HCT116 (cell line): Measurements from ENCODE around the gene CHCHD4. TPM values are rescaled to one million over a fixed set of nuclear protein-coding genes. Genes with fewer than 3 reads are reported as not detected.
A peak's percentile ranks its signal among the peaks of the same experiment; 100 is the strongest.

Experiments used
- ATAC-seq: fragments of 200-7000 bp; cut with Tn5 transposase; 2 replicates; pipeline ENCODE4 v1.9.1; 2020; ENCODE audit warnings: mild to moderate bottlenecking, moderate library complexity
- BruUV-seq: library from RNA; stranded (reverse); fragments of 400-500 nt; replicated peaks from 2 replicates; lab custom pipeline; 2021; lab: Mats Ljungman, UMichigan
- CTCF ChIA-PET: fragments of 300-600 bp; sonication (Branson Sonifier 250); formaldehyde crosslinking; loops from one replicate; lab custom pipeline; 2021; ENCODE audit warnings: antibody characterized with exemption; lab: Charles Lee
- POLR2A ChIA-PET: fragments of 300-600, 350-600 bp; sonication (Branson Sonifier 250); formaldehyde crosslinking; loops from one replicate; lab custom pipeline; 2021; ENCODE audit warnings: antibody characterized with exemption; lab: Charles Lee
- RAD21 ChIA-PET, 2 experiments: fragments of 300-600 bp; sonication (Branson Sonifier 250); formaldehyde crosslinking; loops; one replicate each; lab custom pipeline; 2023; ENCODE audit warnings: low total read pairs in 2 of 2; ENCODE audit not compliant: uncharacterized antibody in 2 of 2, unreplicated experiment in 2 of 2, low non-redundant PET in 1 of 2; lab: Charles Lee
- DNase-seq: peaks from one replicate; pipeline ENCODE4 v3.0.0-alpha.2; 2010; ENCODE audit warnings: low read depth, low spot score
- H2AFZ ChIP-seq: fragments of 200-600 bp; shearing (Covaris generic), sonication (generic); 2 replicates; pipeline ENCODE4 v1.6.1; 2017; ENCODE audit warnings: low read depth, mixed run types, mixed read lengths, antibody characterized with exemption, low read length; ENCODE audit not compliant: poor library complexity, severe bottlenecking
- H3K27ac ChIP-seq: 2 replicates; pipeline ENCODE4 v1.5.1; 2012; ENCODE audit warnings: low read depth, low read length
- H3K27me3 ChIP-seq: fragments of 200-600 bp; sonication (generic); 2 replicates; pipeline ENCODE4 v1.6.1; 2016; ENCODE audit warnings: mixed run types, low read length, mixed read lengths; ENCODE audit not compliant: insufficient read depth
- H3K36me3 ChIP-seq, 2 experiments: fragments of 200-500 bp in 1 of 2; fragments of 200-600 bp in 1 of 2; sonication (Bioruptor generic) in 1 of 2; sonication (generic) in 1 of 2; 2 replicates each; pipeline versions ENCODE4 v1.5.1 to v1.6.1; 2014 to 2016; ENCODE audit warnings: low read length in 2 of 2, inconsistent platforms in 1 of 2, mixed read lengths in 1 of 2, mixed run types in 1 of 2; ENCODE audit not compliant: insufficient read depth in 2 of 2, control insufficient read depth in 1 of 2
- H3K4me1 ChIP-seq, 2 experiments: fragments of 200-600 bp in 1 of 2; sonication (generic) in 1 of 2; 2 replicates each; pipeline versions ENCODE4 v1.5.1 to v1.6.1; 2012 to 2017; ENCODE audit warnings: low read length in 2 of 2, inconsistent platforms in 1 of 2, mild to moderate bottlenecking in 1 of 2, mixed read lengths in 1 of 2, mixed run types in 1 of 2, moderate library complexity in 1 of 2; ENCODE audit not compliant: insufficient read depth in 2 of 2, control insufficient read depth in 1 of 2
- H3K4me2 ChIP-seq: fragments of 200-600 bp; sonication (generic); 2 replicates; pipeline ENCODE4 v1.6.1; 2017; ENCODE audit warnings: mixed run types, low read length, mixed read lengths
- H3K4me3 ChIP-seq, 2 experiments: fragments of 200-600 bp in 1 of 2; sonication (generic) in 1 of 2; replicated peaks in 1 of 2; 2 replicates each; pipeline ENCODE4 v1.5.1; 2011 to 2016; ENCODE audit warnings: low read length in 2 of 2, control low read depth in 1 of 2, low read depth in 1 of 2, mild to moderate bottlenecking in 1 of 2, mixed read lengths in 1 of 2, mixed run types in 1 of 2
- H3K79me2 ChIP-seq: fragments of 200-600 bp; sonication (generic); 2 replicates; pipeline ENCODE4 v1.6.1; 2017; ENCODE audit warnings: mild to moderate bottlenecking, mixed run types, low read length, moderate library complexity, mixed read lengths; ENCODE audit not compliant: insufficient read depth
- H3K9ac ChIP-seq: fragments of 200-600 bp; sonication (generic); 2 replicates; pipeline ENCODE4 v1.6.1; 2016; ENCODE audit warnings: low read length, mixed read lengths
- H3K9me2 ChIP-seq: fragments of 200-600 bp; sonication (generic), shearing (Covaris generic); 2 replicates; pipeline ENCODE4 v1.6.1; 2017; ENCODE audit warnings: mixed run types, mild to moderate bottlenecking, moderate library complexity; ENCODE audit not compliant: insufficient read depth
- H3K9me3 ChIP-seq, 2 experiments: fragments of 200-500 bp in 1 of 2; fragments of 200-600 bp in 1 of 2; sonication (Bioruptor generic) in 1 of 2; sonication (generic) in 1 of 2; 2 replicates each; pipeline ENCODE4 v1.6.1; 2014 to 2017; ENCODE audit warnings: low read length in 2 of 2, mixed read lengths in 2 of 2, inconsistent platforms in 1 of 2, low read depth in 1 of 2, mild to moderate bottlenecking in 1 of 2, mixed run types in 1 of 2, moderate library complexity in 1 of 2; ENCODE audit not compliant: control insufficient read depth in 1 of 2, insufficient read depth in 1 of 2
- H4K20me1 ChIP-seq: fragments of 200-600 bp; sonication (generic), shearing (Covaris generic); 2 replicates; pipeline ENCODE4 v1.6.1; 2017; ENCODE audit warnings: mixed run types, mild to moderate bottlenecking, moderate library complexity; ENCODE audit not compliant: insufficient read depth
- CEBPB ChIP-seq: IDR thresholded peaks from 2 replicates; pipeline ENCODE4 v1.6.1; 2012; ENCODE audit warnings: low read depth
- FOSL1 ChIP-seq: IDR thresholded peaks from 2 replicates; pipeline ENCODE4 v1.6.1; 2012; ENCODE audit warnings: low read depth
- JUND ChIP-seq: IDR thresholded peaks from 2 replicates; pipeline ENCODE4 v1.6.1; 2012
- MAX ChIP-seq: IDR thresholded peaks from 2 replicates; pipeline ENCODE4 v1.6.1; 2012
- RAD21 ChIP-seq: IDR thresholded peaks from 2 replicates; pipeline ENCODE4 v1.6.1; 2012; ENCODE audit warnings: low read depth, mild to moderate bottlenecking
- SP1 ChIP-seq: IDR thresholded peaks from 2 replicates; pipeline ENCODE4 v1.6.1; 2012; ENCODE audit warnings: low read depth
- SRF ChIP-seq: IDR thresholded peaks from 2 replicates; pipeline ENCODE4 v1.6.1; 2012; ENCODE audit warnings: low read depth
- TCF7L2 ChIP-seq: IDR thresholded peaks from 2 replicates; pipeline ENCODE4 v1.7.0; 2011; ENCODE audit warnings: borderline replicate concordance, inconsistent platforms; ENCODE audit not compliant: insufficient read depth, insufficient read length; ENCODE audit errors: extremely low read depth
- ZBTB33 ChIP-seq: IDR thresholded peaks from 2 replicates; pipeline ENCODE4 v1.6.1; 2011; ENCODE audit warnings: mild to moderate bottlenecking, low read length, moderate library complexity; ENCODE audit not compliant: insufficient replicate concordance; ENCODE audit errors: extremely low read depth
- intact Hi-C: fragments of 100-400 bp; cut with micrococcal nuclease; formaldehyde crosslinking; loops from 2 replicates; pipeline ENCODE4 v1.10.0; 2022
- total RNA-seq: library from RNA; stranded (reverse); gene quantifications from one replicate; pipeline ENCODE4 v1.2.1, GENCODE V29; 2021; ENCODE audit not compliant: unreplicated experiment

The CHCHD4 gene
- total RNA-seq, 1 experiment from 2014 or later: 24.6 TPM

GRCh38 chr3:14145236-14145635 lies 20.6 kb upstream of the CHCHD4 start:
- DNase-seq (no peak), ATAC-seq (no peak)
- Histone ChIP-seq H3K4me2 (peak overlapping the region; percentile 55; the same call in 1 of the 2 replicates), H3K36me3 (peaks cover 0 to 4% of the 10 kb centered on the region in 2 experiments; a peak in 1 of 4 replicates), H3K4me1 (peaks cover 25 to 30% of the 10 kb centered on the region in 2 experiments), H3K27ac (peak overlapping the region; percentile 61; the same call in 1 of the 2 replicates), H3K9me2 (no peaks in the 10 kb centered on the region), H3K4me3 (no peak overlapping the region), H3K79me2 (no peaks in the 10 kb centered on the region), H2AFZ (no peak overlapping the region), H4K20me1 (peaks cover 6% of the 10 kb centered on the region; the same call in 1 of the 2 replicates), H3K27me3 (no peaks in the 10 kb centered on the region), H3K9ac (peak overlapping the region; percentile 53; the same call in 1 of the 2 replicates), H3K9me3 (no peaks in the 10 kb centered on the region)
- RAD21 ChIA-PET: no interaction called here
- no TSS peak for BruUV-seq
- POLR2A ChIA-PET: interaction anchor here (1.3 to 1.8 kb wide), 2 partner anchors 20 to 33 kb away, joined by 5 to 8 read pairs; partner anchors contain the start of genes CHCHD4, LSM3, TMEM43 and XPC
- intact Hi-C loops: no loop called here
- no peak for TF ChIP-seq ZBTB33
- TF ChIP-seq TCF7L2: no peak
- CTCF ChIA-PET: interaction anchor here (0.9 to 2.0 kb wide), 2 partner anchors 21 to 249 kb away, joined by 3 to 7 read pairs; partner anchors contain the start of genes CHCHD4 and TMEM43

- RAD21 ChIA-PET: no interaction called here
- Histone ChIP-seq H4K20me1 (peaks cover 6% of the 10 kb centered on the region; the same call in 1 of the 2 replicates), H3K9me2 (no peaks in the 10 kb centered on the region)
- peak; percentile 81 for TF ChIP-seq CEBPB
- 0 out of 2 replicates have a peak, but pooled peaks have one; percentile 8 for TF ChIP-seq RAD21
- TF ChIP-seq TCF7L2: peak; percentile 69
- TF ChIP-seq MAX: no peak
- peak; percentile 36; the same call in 1 of the 2 replicates for TF ChIP-seq SP1
- TF ChIP-seq FOSL1: peak; percentile 76
- peak; percentile 78 for TF ChIP-seq JUND
- TF ChIP-seq SRF: no peak
- TF ChIP-seq, all 23 proteins: peak for 6
- Histone ChIP-seq H3K79me2 (no peaks in the 10 kb centered on the region), H3K27me3 (no peaks in the 10 kb centered on the region), H3K36me3 (peaks cover 0 to 4% of the 10 kb centered on the region in 2 experiments; a peak in 1 of 4 replicates), H3K27ac (peak overlapping the region; percentile 61), H3K9ac (peak overlapping the region; percentile 53), H3K4me3 (0 out of 4 replicates have a peak overlapping the region, but pooled peaks of 1 of the 2 experiments have one; percentile 24), H3K4me2 (peak overlapping the region; percentile 55), H3K9me3 (no peaks in the 10 kb centered on the region), H3K4me1 (peaks cover 25 to 30% of the 10 kb centered on the region in 2 experiments), H2AFZ (no peak overlapping the region)
- ATAC-seq: peak; percentile 76
- ChIA-PET POLR2A (interaction anchor here (1.3 to 1.8 kb wide), 2 partner anchors 19 to 34 kb away, joined by 5 to 8 read pairs; partner anchors contain the start of genes CHCHD4, LSM3, TMEM43 and XPC), CTCF (interaction anchor here (0.6 to 2.0 kb wide), 3 partner anchors 20 to 248 kb away, joined by 3 to 7 read pairs (median 3); partner anchors contain the start of genes CHCHD4 and TMEM43)
- BruUV-seq: no TSS peak
- intact Hi-C loops: no loop called here
- peak; percentile 91 for DNase-seq
These were observed 19.9 kb upstream of the CHCHD4 start for GRCh38 chr3:14144423-14145075.
